ENCODE data around the gene ELF3.
"Not testable (repeated sequence)": the region's sequence is repeated elsewhere in the genome, so short reads cannot be mapped to it uniquely, and the experiment has no call there.

ELF3 gene

DNA sequence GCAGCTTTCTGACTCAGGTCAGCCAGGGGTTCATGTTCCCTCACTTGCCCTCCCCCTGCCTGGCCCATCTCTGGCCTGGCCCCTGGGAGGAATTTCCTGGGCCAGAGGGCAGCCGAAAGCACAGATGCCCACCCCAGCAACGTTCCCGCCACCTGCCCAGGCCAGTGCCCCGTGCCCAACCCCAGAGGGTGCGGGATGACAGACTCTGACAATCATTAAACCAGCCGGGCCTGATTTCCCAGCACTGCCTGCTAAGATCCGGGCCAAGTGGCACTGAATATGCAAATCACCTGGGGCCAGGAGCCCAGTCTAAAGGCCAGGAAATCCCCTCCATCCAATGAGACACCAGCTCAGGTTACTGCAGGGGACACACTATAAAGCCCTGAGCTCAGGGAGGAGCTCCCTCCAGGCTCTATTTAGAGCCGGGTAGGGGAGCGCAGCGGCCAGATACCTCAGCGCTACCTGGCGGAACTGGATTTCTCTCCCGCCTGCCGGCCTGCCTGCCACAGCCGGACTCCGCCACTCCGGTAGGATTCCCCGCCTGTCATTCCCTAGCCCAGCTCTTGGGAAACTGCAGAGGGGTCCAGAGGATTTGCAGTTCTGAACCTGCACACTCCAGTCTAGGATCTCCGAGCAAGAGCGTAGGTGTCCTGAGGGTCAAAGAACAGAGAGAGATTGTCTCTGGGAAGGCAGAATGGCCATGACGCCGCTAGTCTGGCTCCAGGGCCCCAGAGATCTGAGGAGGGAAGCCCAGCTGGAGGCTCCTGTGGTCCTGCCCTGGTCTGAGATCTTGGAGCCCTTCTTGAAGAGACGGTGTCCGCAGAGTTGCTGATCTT is at the start of gene ELF3:
ELF3 (plus strand) TSS at position 408 of the 836 bp plus-strand sequence. CDS start 550 bp downstream, outside the sequence.
- DNase-seq = no peak

DNA sequence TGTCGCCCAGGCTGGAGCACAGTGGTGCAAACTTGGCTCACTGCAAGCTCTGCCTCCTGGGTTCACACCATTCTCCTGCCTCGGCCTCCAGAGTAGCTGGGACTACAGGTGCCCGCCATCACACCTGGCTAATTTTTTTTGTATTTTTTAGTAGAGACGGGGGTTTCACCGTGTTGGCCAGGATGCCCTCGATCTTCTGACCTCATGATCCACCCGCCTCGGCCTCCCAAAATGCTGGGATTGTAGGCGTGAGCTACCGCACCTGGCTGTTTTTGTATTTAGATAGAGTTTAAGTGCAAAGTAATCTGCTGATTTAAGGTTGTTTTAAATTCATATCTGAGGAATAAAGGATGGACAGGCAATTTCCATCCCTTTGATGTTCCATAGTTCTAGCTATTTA is 48.0 kb upstream of the ELF3 start:
- DNase-seq = not testable (repeated sequence)

DNA sequence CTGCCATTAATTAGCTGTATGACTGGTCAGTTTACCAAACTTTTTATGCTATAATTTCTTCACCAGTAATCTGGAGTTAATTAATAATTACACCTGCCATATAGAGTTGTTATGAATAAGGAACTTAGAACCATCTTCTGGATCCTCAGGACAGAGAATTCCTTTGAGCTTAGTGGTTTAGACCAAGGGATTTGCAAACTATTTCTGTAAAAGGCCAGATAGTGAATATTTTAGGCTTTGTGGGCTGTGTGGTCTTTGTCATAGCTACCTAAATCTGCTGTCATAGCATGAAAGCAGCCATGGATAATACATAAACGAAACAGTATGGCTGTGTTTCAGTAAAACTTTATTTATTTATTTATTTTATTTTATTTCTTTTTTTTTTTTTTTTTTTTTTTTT is 46.1 kb upstream of the ELF3 start:
- DNase-seq = no peak

DNA sequence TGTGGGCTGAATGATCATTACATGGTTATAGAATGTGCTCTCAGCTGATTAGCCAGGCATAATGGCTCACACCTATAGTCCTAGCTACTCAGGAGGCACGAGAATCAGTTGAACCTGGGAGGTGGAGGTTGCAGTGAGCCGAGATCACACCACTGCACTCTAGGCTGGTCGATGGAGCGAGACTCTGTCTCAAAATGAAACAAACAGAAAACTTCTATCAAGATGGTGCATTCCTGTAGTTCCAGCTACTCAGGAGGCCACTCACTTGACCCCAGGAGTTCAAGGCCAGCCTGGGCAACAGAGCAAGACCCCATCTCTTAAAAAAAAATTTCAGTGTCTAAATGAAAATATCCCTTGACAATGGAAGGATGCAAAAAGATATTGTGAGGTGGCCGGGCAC is 44.2 kb upstream of the ELF3 start:
- no peak for DNase-seq

DNA sequence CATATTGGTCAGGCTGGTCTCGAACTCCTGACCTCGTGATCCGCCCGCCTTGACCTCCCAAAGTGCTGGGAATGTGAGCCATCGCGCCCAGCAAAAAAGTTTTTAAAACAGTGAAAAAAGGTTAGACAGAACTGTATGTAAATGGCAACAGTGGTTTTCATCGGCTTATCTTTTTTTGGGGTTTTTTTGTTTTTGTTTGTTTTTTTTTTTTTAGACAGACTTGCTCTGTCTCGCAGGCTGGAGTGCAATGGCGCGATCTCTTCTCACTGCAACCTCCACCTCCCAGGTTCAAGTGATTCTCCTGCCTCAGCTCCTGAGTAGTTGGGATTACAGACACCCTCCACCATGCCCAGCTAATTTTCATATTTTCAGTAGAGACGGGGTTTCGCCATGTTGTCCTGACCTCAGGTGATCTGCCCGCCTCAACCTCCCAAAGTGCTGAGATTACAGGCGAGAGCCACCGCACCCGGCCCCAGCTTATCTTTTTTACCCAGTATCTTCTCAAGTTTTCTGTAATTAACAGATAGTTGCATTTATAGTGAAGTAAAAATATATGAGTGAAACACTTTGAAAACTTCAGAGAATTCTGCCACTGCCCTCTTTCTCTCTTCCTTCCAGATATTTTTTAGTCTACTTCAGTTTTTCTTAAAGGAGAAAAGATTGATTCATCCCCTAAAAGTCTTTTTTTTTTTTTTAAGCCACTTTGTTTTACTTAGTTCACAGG is 42.0 kb upstream of the ELF3 start:
- no peak for DNase-seq

DNA sequence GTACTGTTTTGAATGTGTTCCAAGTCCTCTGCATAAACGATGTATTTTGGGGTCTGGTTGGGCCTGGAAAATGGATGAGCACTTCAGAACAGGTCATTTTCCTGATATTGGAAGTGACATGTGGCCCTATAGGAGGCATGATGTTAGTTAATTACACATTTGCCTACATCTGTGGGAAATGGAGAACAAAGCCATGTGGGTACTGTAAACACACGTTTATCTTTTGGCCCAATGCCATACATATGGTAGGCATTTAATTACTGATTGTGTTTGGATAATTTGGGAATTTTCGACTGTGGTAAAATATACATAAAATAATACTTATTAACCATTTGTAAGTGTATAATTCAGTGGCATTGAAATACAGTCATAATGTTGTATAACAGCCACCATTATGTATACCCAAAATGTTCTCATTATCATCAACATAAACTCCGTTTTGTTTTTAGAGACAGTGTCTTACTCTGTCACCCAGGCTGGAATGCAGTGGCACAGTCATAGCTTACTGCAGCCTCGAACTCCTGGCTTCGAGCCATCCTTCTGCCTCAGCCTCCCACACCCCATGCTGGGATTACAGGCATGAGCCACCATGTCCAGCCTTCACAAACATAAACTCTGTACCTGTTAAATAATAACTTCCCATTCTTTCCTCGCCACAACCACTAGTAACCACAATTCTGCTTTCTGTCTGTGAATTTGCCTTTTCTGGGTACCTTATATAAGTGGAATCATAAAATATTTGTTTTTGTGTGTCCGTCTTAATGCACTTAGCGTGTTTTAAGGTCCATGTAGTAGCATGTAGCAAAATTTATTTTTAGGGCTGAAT is 39.8 kb upstream of the ELF3 start:
- DNase-seq = no peak

DNA sequence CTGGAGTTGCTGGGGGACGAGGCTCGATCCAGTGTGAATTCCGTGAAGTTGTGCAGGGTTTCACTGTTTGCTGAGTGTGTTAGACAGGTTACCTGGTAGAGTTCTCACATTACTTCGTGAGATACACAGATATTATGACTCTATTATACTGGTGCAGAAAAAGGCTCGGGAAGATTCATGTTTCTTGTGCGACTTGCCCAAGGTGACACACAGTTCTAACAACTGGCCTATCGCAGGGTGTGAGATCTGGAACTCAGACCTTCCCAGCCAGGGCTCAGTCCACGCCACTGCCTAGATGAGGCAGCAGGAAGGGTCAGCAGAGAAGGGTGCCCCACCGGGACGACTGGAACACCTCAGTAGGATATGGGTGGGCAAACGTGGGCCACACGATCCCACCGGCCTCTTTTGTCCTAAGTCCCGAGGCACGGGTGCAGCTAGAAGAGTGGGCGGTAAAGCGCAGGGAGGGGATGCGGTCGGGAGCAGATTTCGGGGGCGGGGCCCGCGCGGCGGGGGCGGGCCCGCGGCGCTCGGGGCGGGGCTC is 28.2 kb upstream of the ELF3 start:
- no peak for DNase-seq

DNA sequence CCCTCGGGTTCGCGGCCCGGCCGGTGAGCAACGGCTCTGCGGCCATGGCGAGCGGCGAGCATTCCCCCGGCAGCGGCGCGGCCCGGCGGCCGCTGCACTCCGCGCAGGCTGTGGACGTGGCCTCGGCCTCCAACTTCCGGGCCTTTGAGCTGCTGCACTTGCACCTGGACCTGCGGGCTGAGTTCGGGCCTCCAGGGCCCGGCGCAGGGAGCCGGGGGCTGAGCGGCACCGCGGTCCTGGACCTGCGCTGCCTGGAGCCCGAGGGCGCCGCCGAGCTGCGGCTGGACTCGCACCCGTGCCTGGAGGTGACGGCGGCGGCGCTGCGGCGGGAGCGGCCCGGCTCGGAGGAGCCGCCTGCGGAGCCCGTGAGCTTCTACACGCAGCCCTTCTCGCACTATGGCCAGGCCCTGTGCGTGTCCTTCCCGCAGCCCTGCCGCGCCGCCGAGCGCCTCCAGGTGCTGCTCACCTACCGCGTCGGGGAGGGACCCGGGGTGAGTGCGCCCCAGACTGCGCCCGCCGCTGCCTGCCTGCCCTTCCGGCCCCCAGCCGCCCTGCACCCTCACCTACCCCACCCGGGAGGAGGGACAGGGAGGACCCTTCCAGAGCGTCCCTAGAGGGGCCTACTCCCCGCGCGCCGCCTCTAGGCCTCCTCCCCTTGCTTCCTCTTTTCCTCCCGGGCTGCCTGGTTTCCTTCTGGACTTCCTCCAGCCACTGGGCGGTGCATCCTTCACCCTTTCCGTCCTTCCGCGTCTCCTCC is 27.6 kb upstream of the ELF3 start, which contains the start of gene RNPEP:
RNPEP (plus strand) TSS at position 26 of the 757 bp plus-strand sequence; CDS start at position 45, 19 bp downstream.
- DNase-seq = no peak

DNA sequence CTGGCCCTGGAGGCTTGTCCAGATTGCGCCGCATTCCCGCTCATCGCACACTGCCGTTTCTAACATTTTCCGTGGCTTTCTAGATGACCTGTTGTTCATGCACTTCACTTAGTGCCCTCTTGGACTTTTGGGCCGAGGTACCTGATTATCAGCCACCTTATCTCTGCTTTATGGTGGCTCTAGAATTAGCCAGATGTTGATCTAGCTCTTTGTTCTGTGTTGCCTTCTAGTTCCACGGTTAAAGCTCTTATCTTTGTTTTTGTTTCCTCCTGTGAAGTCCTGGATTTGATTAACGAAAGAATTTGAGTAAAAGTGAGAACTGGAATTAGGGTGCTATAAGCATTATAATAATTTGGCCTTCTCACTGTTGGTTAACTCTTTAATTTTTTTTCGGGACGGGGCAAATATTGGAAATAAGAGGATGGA is 27.0 kb upstream of the ELF3 start:
- DNase-seq = no peak

DNA sequence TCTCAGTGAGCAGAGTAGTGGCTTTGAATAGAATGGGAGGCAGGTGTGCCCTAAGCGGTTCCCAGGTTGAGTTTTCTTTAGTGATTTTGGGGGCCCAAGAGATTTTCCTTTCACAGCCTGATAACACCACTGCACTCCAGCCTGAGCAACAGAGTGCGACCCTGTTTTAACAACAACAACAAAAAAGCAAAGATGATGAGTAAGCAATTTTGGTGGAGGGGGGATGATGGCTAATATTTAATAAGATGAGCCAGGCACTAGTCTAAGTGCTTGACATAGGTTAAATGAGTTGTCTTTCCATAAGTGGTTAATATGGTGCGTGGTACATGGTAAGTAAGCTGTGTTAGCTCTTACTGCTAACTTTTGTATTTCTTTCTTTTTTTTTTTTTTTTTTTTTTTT is 25.9 kb upstream of the ELF3 start:
- DNase-seq = no peak

DNA sequence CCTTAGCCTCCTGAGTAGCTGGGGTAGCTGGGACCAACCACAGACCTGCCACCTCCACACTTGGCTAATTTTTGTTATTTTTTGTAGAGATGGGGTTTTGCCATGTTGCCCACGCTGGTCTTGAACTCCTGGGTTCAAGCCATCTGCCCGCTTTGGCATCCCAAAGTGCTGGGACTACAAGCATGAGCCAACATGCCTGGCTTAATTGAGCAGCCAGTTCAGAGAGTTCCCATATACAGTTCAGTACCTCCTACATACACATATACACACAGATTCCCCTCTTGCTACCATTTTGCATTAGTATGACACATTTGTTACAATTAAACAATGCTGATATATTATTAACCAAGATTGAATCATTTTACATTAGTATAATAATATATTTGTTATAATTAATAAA is 25.0 kb upstream of the ELF3 start:
- DNase-seq = no peak

DNA sequence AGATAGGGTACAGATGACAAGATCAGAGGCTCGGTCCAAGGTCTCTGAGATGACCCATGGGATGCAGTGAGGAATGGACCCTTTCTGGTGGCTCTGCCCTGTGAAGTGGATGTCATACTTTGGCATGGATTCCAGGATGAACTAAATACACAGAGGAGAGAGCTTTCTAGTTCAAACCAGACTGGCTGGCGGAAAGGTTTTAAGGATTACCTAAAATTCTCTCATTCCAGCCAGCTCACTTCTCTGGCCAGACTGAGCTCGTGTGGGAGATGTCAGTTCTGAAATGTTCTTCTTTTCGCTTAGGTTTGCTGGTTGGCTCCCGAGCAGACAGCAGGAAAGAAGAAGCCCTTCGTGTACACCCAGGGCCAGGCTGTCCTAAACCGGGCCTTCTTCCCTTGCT is 21.8 kb upstream of the ELF3 start:
- no peak for DNase-seq

DNA sequence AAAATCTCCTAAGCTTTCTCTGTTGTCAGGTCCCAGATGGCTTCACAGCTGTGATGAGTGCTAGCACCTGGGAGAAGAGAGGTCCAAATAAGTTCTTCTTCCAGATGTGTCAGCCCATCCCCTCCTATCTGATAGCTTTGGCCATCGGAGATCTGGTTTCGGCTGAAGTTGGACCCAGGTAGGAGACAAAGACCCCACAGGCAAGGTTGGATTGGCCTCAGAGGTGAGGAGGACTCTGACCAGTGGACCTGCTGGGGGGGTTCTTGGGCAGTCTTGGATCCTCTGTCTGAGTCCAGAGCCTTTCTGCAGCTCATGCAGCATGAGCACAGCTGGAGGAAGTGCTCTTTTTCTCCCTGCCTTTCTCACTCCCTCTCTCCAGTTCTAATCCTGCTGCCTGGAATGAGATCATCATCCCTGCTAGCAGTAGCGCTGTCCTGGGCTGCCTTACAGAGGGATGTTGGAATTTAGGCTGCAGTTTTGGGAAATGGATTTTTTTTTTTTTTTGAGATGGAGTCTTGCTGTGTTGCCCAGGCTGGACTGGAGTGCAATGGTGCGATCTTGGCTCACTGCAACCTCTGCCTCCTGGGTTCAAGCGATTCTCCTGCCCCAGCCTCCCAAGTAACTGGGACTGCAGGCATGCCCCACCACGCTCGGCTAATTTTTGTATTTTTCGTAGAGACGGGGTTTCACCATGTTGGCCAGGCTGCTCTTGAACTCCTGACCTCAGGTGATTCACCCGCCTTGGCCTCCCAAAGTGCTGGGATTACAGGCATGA is 20.8 kb upstream of the ELF3 start:
- no peak for DNase-seq

DNA sequence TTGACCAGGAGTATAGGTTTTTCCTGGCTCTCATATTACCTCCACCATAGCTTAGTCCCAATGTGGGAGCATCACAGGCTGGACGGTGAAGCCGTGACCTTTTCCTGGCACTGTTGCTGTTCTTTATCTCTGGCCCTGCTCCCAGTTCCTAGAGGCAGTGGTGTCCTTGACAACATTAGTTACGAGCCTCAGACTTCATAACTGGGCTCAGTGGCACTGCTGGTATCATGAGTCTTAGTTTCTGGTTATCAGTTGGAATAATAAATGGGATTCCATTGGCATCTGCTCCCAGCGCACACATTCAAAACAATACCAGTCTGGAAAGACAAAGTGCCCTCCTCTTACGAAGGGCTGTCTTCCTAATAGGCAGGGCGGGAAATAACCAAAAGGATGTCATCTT is 20.0 kb upstream of the ELF3 start:
- no peak for DNase-seq

DNA sequence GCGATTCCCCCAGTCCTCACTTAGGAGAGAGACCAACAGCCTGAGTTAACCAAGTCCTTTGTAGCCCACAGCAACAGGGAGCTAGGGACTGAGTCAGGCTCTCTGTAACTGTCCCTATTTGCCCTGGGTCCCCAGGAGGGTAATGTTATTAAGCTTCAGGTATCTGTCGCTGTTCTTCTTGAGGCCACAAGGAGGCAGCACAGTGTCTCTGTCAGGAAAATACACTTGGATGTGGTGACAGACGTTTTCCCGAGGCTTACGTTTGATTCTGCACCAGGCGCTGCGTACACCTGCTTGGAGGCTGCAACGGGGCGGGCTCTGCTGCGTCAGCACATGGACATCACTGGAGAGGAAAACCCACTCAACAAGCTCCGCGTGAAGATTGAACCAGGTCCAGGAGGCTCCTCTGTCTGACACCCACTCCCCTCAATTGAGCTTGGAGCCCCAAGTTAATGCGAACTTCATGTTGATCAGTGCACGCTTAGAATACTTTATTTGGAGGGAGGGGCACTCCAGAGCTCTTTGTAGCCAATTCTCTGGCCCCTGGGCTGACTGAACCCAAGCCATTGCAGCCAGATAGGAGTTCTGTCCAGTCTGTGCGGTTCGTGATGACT is 10.7 kb upstream of the ELF3 start:
- DNase-seq = peak; percentile 29

DNA sequence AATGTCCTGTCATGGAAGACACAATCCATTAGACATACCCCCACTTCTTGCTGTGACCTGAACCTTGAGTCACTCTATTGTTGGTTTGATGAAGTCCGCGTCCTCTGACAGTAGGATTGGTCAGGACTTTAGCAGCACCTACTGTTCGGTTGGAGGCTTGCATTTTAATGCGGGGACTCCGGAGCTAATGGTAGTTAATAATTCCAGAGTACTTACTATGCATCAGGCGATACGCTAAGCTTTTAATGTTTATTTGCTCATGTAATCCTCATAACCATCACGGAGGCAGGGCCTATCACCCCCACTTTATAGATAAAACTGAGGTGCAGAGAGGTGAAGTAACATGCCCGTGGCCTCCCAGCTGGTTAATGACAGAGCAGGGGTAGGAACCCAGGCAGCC is 7.9 kb upstream of the ELF3 start:
- DNase-seq = no peak

DNA sequence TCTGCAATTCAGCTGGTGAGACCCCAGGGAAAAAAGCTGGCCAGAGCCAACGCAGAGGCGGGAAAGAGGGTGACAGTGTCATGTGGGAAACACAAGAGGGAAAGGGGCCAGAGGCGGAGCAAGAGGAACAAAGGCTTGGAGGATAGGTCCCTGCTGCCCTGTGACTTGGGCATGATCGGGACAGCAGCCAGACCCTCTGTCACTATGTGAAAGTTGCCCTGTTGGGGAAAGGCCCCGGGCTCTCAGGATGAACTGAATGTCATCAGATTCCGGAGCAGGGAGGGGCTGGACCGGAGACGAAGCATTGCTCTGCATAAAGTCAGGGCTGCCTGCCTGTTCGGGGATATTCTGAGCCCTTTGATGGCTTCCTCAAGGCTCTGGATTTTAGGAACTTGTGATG is 5.7 kb upstream of the ELF3 start:
- no peak for DNase-seq

DNA sequence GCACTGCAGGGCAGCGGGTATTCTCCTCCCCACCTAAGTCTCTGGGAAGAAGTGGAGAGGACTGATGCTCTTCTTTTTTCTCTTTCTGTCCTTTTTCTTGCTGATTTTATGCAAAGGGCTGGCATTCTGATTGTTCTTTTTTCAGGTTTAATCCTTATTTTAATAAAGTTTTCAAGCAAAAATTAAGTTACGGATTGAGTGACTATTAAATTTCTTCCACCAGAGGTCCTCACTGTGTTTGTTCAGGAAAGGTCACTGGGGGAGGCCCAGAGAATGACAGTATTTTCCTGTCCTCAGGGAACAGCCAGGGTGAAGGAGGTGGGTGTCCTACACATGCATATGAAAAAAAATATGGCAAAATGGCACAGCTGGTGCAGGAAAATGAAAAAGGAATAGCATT is 4.4 kb upstream of the ELF3 start:
- no peak for DNase-seq

DNA sequence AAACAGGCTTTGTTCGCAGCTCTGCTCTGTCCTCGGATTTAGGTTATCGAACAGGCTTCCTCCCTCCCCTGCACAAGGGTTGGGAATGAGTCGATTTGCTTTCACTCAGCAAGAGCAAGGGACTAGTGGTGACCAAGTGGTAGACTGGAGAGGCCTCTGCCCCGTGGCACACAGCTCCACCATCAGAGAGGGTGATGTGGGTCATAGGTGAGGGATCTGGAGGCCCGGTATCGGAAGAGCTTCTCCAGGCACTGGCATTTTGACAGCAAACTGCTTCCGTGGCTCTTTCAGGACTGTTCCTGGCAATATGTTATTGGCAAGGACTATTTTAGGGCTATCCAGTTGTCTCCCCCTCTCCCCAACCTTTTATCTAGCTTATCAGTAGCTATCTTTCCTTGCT is 3.1 kb upstream of the ELF3 start:
- DNase-seq = no peak

DNA sequence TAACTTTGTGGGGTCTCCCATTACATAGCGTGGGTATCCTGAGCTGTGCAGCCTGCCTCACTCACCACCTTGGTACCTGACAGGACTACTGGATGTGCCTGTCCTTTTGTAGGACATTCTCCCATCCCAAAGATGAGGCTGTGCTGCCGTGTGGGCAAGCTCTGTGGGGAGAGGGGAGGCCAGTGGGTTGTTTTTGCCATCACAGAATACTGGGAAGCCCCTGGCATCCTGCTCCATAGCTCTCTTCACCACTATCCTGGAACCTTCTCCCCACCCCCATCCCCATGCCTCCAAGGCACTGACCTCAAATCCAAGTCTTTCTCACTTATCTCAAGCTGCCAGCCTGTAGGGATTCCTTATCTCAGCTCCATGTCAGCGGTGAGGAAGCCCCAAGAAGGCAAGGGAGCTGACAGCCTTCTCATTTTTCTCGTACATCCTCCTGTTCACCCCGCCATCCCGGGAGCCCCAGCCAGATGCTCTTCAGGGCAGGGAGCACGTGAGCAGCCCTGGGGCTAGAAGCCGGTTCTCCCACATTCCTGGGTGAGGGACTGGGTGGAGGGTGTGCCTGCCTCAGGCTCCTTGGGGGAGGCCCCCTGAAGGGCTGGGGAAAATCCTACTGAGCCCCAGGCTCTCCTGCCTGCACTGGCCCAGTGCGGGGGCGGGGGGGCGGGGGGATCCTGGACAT is 2.4 kb upstream of the ELF3 start:
- DNase-seq = no peak
